Endothelial cell of umbilical vein (primary cell): ENCODE results near the gene CTTN. TPM values are rescaled to one million over a fixed set of nuclear protein-coding genes. Genes with fewer than 3 reads are reported as not detected.

Source experiments
- BruUV-seq: library from RNA; stranded (reverse); fragments of 400-500 nt; replicated peaks from 2 replicates; lab custom pipeline; 2021; lab: Mats Ljungman, UMichigan
- CTCF ChIA-PET: fragments of 300-600, 350-600 bp; sonication (Branson Sonifier 250); formaldehyde crosslinking; loops from one replicate; lab custom pipeline; 2021; ENCODE audit warnings: antibody characterized with exemption, inconsistent platforms; lab: Charles Lee
- POLR2A ChIA-PET: fragments of 300-600, 350-600 bp; sonication (Branson Sonifier 250); formaldehyde crosslinking; loops from one replicate; lab custom pipeline; 2021; ENCODE audit warnings: antibody characterized with exemption, inconsistent platforms; lab: Charles Lee
- DNase-seq: peaks from one replicate; pipeline ENCODE4 v3.0.0-alpha.2; 2011; ENCODE audit warnings: low read depth, low spot score
- FAIRE-seq: peaks from 2 replicates; lab custom pipeline; 2011; peaks lifted over from hg19 to GRCh38; lab: Jason Lieb, UNC
- H2AFZ ChIP-seq: 2 replicates; pipeline ENCODE4 v1.6.0; 2012; ENCODE audit warnings: low read depth, low read length, control low read depth, inconsistent platforms
- H3K27ac ChIP-seq: 2 replicates; pipeline ENCODE4 v1.5.1; 2011; ENCODE audit warnings: low read depth, mild to moderate bottlenecking, control low read depth, low read length, moderate library complexity; ENCODE audit not compliant: insufficient read depth
- H3K27me3 ChIP-seq, 2 experiments: 2 replicates each; pipeline versions ENCODE4 v1.6.0 to v1.6.1; 2011; ENCODE audit warnings: low read length in 2 of 2, mixed read lengths in 1 of 2; ENCODE audit not compliant: control insufficient read depth in 2 of 2, insufficient read depth in 2 of 2
- H3K36me3 ChIP-seq, 2 experiments: 2 replicates in 1 of 2; 3 replicates in 1 of 2; pipeline ENCODE4 v1.5.1; 2011; ENCODE audit warnings: low read length in 2 of 2, mild to moderate bottlenecking in 1 of 2, moderate library complexity in 1 of 2; ENCODE audit not compliant: control insufficient read depth in 2 of 2, insufficient read depth in 2 of 2; ENCODE audit errors: extremely low read depth in 1 of 2
- H3K4me1 ChIP-seq: 3 replicates; pipeline ENCODE4 v1.5.1; 2011; ENCODE audit warnings: mild to moderate bottlenecking, low read length; ENCODE audit not compliant: control insufficient read depth, insufficient read depth; ENCODE audit errors: extremely low read depth
- H3K4me2 ChIP-seq: 2 replicates; pipeline ENCODE4 v1.6.1; 2011; ENCODE audit warnings: low read length, control low read depth, mixed read lengths; ENCODE audit not compliant: insufficient read depth
- H3K4me3 ChIP-seq, 3 experiments: fragments of 200-600 bp in 1 of 3; sonication (generic), shearing (Covaris generic) in 1 of 3; replicated peaks in 1 of 3; 2 replicates each; pipeline ENCODE4 v1.5.1; 2011 to 2016; ENCODE audit warnings: control low read depth in 3 of 3, low read length in 3 of 3, mild to moderate bottlenecking in 2 of 3, inconsistent platforms in 1 of 3, low read depth in 1 of 3, moderate library complexity in 1 of 3; ENCODE audit not compliant: insufficient read depth in 1 of 3
- H3K79me2 ChIP-seq: 2 replicates; pipeline ENCODE4 v1.6.0; 2012; ENCODE audit warnings: low read length, inconsistent platforms; ENCODE audit not compliant: control insufficient read depth, insufficient read depth
- H3K9ac ChIP-seq: replicated peaks from 2 replicates; pipeline ENCODE3; 2011; ENCODE audit warnings: low read length, control low read depth; ENCODE audit not compliant: insufficient read depth; ENCODE audit errors: extremely low read depth
- H3K9me1 ChIP-seq: replicated peaks from 3 replicates; pipeline ENCODE4 v1.6.0; 2011; ENCODE audit warnings: mild to moderate bottlenecking, low read length; ENCODE audit not compliant: control insufficient read depth, insufficient read depth; ENCODE audit errors: extremely low read depth
- H3K9me3 ChIP-seq: replicated peaks from 2 replicates; pipeline ENCODE4 v1.5.1; 2012; ENCODE audit warnings: low read length, inconsistent platforms; ENCODE audit not compliant: control insufficient read depth, insufficient read depth
- H4K20me1 ChIP-seq: replicated peaks from 2 replicates; pipeline ENCODE3; 2011; ENCODE audit warnings: mild to moderate bottlenecking, low read length; ENCODE audit not compliant: control insufficient read depth, insufficient read depth; ENCODE audit errors: extremely low read depth
- CTCF ChIP-seq, 2 donors: IDR thresholded peaks; 1 replicate in 1 of 2; 2 replicates in 1 of 2; pipeline ENCODE4 v1.5.1; 2011; ENCODE audit warnings: low read length in 2 of 2, mild to moderate bottlenecking in 2 of 2, moderate library complexity in 2 of 2, control low read depth in 1 of 2, inconsistent platforms in 1 of 2, low read depth in 1 of 2; ENCODE audit not compliant: insufficient read depth in 1 of 2; ENCODE audit errors: extremely low read depth in 1 of 2
- EZH2 ChIP-seq: IDR thresholded peaks from 2 replicates; pipeline ENCODE4 v1.6.1; 2012; ENCODE audit warnings: borderline replicate concordance, low read depth, mild to moderate bottlenecking, moderate library complexity, low read length, inconsistent platforms; ENCODE audit not compliant: severe bottlenecking
- FOS ChIP-seq: IDR thresholded peaks from 2 replicates; pipeline ENCODE4 v1.6.1; 2011; ENCODE audit warnings: mild to moderate bottlenecking, low read length, moderate library complexity, borderline replicate concordance; ENCODE audit not compliant: insufficient read depth
- GATA2 ChIP-seq: IDR thresholded peaks from 2 replicates; pipeline ENCODE4 v1.7.0; 2011; ENCODE audit warnings: low read depth, mild to moderate bottlenecking, moderate library complexity, mixed read lengths, low read length; ENCODE audit not compliant: insufficient read length, insufficient read depth
- JUN ChIP-seq: IDR thresholded peaks from 2 replicates; pipeline ENCODE4 v1.6.1; 2011; ENCODE audit warnings: borderline replicate concordance, low read depth; ENCODE audit not compliant: insufficient read length, insufficient read depth
- MYC ChIP-seq: IDR thresholded peaks from one replicate; pipeline ENCODE4 v1.6.1; 2011; ENCODE audit warnings: mild to moderate bottlenecking, low read depth, low read length
- POLR2A ChIP-seq: IDR thresholded peaks from 2 replicates; pipeline ENCODE4 v1.6.1; 2012; ENCODE audit warnings: low read depth, mild to moderate bottlenecking, control low read depth, low read length
- POLR2AphosphoS5 ChIP-seq: IDR thresholded peaks from 2 replicates; pipeline ENCODE4 v1.6.1; 2012; ENCODE audit warnings: low read depth, mild to moderate bottlenecking, control low read depth, low read length, moderate library complexity; ENCODE audit not compliant: insufficient read depth
- dilution Hi-C: fragments of 300-500 bp; cut with MboI; formaldehyde crosslinking; loops from one replicate; pipeline ENCODE4 v1.15.0; 2019; ENCODE audit warnings: low sequenced_read_pairs; ENCODE audit not compliant: extremely low pct_ligation_motif_present
- intact Hi-C: fragments of 100-400 bp; cut with micrococcal nuclease; formaldehyde crosslinking; loops from one replicate; pipeline ENCODE4 v1.10.0; 2022
- polyA plus RNA-seq, 4 experiments: library from polyadenylated mRNA; depleted of rRNA in 3 of 4; stranded (reverse) in 3 of 4; unstranded in 1 of 4; fragments of >200 nt; gene quantifications; 2 replicates each; pipeline versions ENCODE4 v1.2.1 to v1.2.3, GENCODE V29; 2011 to 2012; ENCODE audit warnings: missing spikeins in 1 of 4
- total RNA-seq: library from RNA; stranded (reverse); gene quantifications from 2 replicates; pipeline ENCODE4 v1.2.3, GENCODE V29; 2021
- TF ChIP-seq, protein P1 (sequence below): IDR thresholded peaks from 2 replicates; pipeline ENCODE4 v1.6.1; 2011; ENCODE audit not compliant: insufficient read depth, insufficient read length

CTTN gene
- total and polyA plus RNA-seq, 2 donors (not counting 3 experiments of a cell fraction or from before 2014, with no cell fraction given) = 161 to 330 TPM

DNA sequence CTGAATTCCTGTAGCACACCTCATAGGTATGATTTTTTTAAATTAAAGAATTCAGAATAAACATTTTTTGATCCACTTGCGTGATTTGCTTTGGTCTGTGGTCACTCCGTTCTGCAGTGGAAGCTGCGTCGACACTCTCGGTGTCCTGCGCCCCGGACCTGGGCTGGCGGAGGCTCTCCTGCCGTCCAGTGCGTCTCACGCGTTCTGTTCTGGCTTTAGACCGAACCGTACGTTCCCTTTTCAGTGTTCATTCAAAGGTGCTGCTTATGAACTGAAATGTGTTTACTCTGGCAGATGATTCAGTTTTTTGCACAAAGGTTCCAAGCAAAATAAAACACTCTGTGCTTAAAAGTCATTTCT, 38.2 kb downstream of the CTTN start:
- POLR2A ChIA-PET = no interaction called here
- TF ChIP-seq EZH2 (no peak), JUN (no peak), MYC (no peak), CTCF (IDR thresholded peaks at IDR 0.05; ENCODE audit: extremely low read depth in 1 of 2, insufficient read depth in 1 of 2, low read depth in 1 of 2, low read length in 2 of 2) (no peak), GATA2 (no peak), POLR2A (no peak), FOS (no peak), POLR2AphosphoS5 (no peak)
- TF ChIP-seq, protein P1, sequence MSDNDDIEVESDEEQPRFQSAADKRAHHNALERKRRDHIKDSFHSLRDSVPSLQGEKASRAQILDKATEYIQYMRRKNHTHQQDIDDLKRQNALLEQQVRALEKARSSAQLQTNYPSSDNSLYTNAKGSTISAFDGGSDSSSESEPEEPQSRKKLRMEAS = no peak
- H3K9me1 ChIP-seq = no peaks in the 10 kb centered on the region
- peaks cover 5 to 49% of the 10 kb centered on the region in 2 experiments for H3K36me3 ChIP-seq
- H3K79me2 ChIP-seq = no peaks in the 10 kb centered on the region
- H3K4me1 ChIP-seq = no peaks in the 10 kb centered on the region
- H3K4me2 ChIP-seq = no peak overlapping the region
- no peak overlapping the region for H3K27ac ChIP-seq
- no peak for FAIRE-seq
- dilution Hi-C loops = no loop called here
- H3K9ac ChIP-seq = no peak overlapping the region
- intact Hi-C loops = no loop called here
- no peak overlapping the region for H3K4me3 ChIP-seq
- no peak overlapping the region for H2AFZ ChIP-seq
- H4K20me1 ChIP-seq = no peaks in the 10 kb centered on the region
- CTCF ChIA-PET = no interaction called here
- BruUV-seq = no TSS peak
- DNase-seq = no peak
- H3K27me3 ChIP-seq = no peaks in the 10 kb centered on the region
- no peaks in the 10 kb centered on the region for H3K9me3 ChIP-seq
